HFF-Myc (cell line): ENCODE results near the gene SH3RF1.

Experiments used
- DNase-seq: peaks from one replicate; pipeline ENCODE4 v3.0.0-alpha.2; 2011; ENCODE audit warnings: low read depth; ENCODE audit errors: extremely low read depth
- H3K4me3 ChIP-seq: replicated peaks from 2 replicates; pipeline ENCODE4 v1.5.1; 2011; ENCODE audit warnings: low read depth, mild to moderate bottlenecking, control low read depth, low read length
- CTCF ChIP-seq: IDR thresholded peaks from 2 replicates; pipeline ENCODE4 v1.5.1; 2012; ENCODE audit warnings: mild to moderate bottlenecking, low read depth, low read length, control low read depth; ENCODE audit errors: missing control alignments

The SH3RF1 gene

GRCh38 chr4:169110633-169111032, 160.1 kb downstream of the SH3RF1 start:
- no peak for DNase-seq
- H3K4me3 ChIP-seq = no peak overlapping the region
- TF ChIP-seq CTCF = no peak

GRCh38 chr4:169109035-169109675, 161.6 kb downstream of the SH3RF1 start:
- DNase-seq = no peak

GRCh38 chr4:169108303-169108702, 162.5 kb downstream of the SH3RF1 start:
- no peak overlapping the region for H3K4me3 ChIP-seq
- TF ChIP-seq CTCF = no peak
- no peak for DNase-seq

More at GRCh38 chr4:169109035-169109675, 161.6 kb downstream of the SH3RF1 start:
- TF ChIP-seq CTCF = no peak
- H3K4me3 ChIP-seq = no peak overlapping the region

- DNase-seq = no peak
- no peak overlapping the region for H3K4me3 ChIP-seq
- TF ChIP-seq CTCF = no peak
These were observed 163.2 kb downstream of the SH3RF1 start for GRCh38 chr4:169107528-169107927.

- no peak for TF ChIP-seq CTCF
- no peak overlapping the region for H3K4me3 ChIP-seq
- no peak for DNase-seq
These were observed 164.0 kb downstream of the SH3RF1 start for GRCh38 chr4:169106696-169107229.

- no peak for DNase-seq
- no peak overlapping the region for H3K4me3 ChIP-seq
- TF ChIP-seq CTCF = no peak
These were observed 165.1 kb downstream of the SH3RF1 start for GRCh38 chr4:169105620-169106019.

GRCh38 chr4:169103966-169104412, 166.8 kb downstream of the SH3RF1 start:
- TF ChIP-seq CTCF = no peak

More at GRCh38 chr4:169103966-169104412, 166.8 kb downstream of the SH3RF1 start:
- no peak for DNase-seq
- H3K4me3 ChIP-seq = no peak overlapping the region
